ENCODE results near the gene HCFC2. TPM values are rescaled to one million over a fixed set of nuclear protein-coding genes. Genes with fewer than 3 reads are reported as not detected.

HCFC2 gene
- total RNA-seq, 1 donor from 2014 or later: 18.5 TPM

DNA sequence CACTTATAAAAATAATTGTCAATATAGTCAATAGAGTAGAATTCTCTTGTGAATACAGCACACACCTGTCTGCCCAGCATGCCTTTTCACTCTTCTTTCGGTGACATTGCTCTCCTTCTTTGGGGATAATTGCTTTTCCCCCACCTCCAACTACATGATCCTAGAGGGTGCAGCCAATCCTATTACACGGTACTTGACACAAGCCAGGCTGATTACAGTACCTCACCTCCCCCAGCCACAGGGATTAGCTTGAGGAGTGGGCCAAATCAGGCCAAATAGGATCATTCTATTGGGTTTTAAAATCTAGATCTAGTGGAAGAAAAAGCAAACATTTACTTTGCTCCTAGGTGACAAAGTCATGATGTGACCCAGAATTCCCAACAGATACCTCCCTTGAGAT is 90.5 kb downstream of the HCFC2 start:
- Histone ChIP-seq H3K9me3 (no peaks in the 10 kb centered on the region), H3K4me1 (peaks cover 6% of the 10 kb centered on the region), H3K27ac (no peak overlapping the region), H3K27me3 (ENCODE audit: low read depth) (no peaks in the 10 kb centered on the region), H3K4me3 (no peak overlapping the region), H3K36me3 (no peaks in the 10 kb centered on the region)
- intact Hi-C loops (cut with DNase I): no loop called here
- DNase-seq: no peak
- TF ChIP-seq, protein P1, sequence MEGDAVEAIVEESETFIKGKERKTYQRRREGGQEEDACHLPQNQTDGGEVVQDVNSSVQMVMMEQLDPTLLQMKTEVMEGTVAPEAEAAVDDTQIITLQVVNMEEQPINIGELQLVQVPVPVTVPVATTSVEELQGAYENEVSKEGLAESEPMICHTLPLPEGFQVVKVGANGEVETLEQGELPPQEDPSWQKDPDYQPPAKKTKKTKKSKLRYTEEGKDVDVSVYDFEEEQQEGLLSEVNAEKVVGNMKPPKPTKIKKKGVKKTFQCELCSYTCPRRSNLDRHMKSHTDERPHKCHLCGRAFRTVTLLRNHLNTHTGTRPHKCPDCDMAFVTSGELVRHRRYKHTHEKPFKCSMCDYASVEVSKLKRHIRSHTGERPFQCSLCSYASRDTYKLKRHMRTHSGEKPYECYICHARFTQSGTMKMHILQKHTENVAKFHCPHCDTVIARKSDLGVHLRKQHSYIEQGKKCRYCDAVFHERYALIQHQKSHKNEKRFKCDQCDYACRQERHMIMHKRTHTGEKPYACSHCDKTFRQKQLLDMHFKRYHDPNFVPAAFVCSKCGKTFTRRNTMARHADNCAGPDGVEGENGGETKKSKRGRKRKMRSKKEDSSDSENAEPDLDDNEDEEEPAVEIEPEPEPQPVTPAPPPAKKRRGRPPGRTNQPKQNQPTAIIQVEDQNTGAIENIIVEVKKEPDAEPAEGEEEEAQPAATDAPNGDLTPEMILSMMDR (IDR thresholded peaks at IDR 0.05): no peak
- ATAC-seq: no peak

Other genes starting within 250 kb of the HCFC2 start
- 4.0 TPM for gene NT5DC3, start 223.3 kb upstream of the HCFC2 start, total RNA-seq
- gene HSP90B1, start 134.1 kb upstream of the HCFC2 start, total RNA-seq: 666 TPM
- 19.7 TPM for gene TDG, start 98.7 kb upstream of the HCFC2 start, total RNA-seq
- 10.5 TPM for gene GLT8D2, start 14.3 kb upstream of the HCFC2 start, total RNA-seq
- 31.2 TPM for gene NFYB, start 73.7 kb downstream of the HCFC2 start, total RNA-seq
- gene TXNRD1, start 151.2 kb downstream of the HCFC2 start, total RNA-seq: 144 TPM
- gene EID3, start 239.2 kb downstream of the HCFC2 start, total RNA-seq: 3.3 TPM

Measured in lower lobe of right lung (tissue), 2 donors.